ENCODE data around the gene RAB40C. TPM values are rescaled to one million over a fixed set of nuclear protein-coding genes. Genes with fewer than 3 reads are reported as not detected.

RAB40C gene
- total RNA-seq, 1 donor from 2014 or later, result 13.1 TPM

- TF ChIP-seq CTCF (IDR thresholded peaks at IDR 0.05), result no peak
- ChIA-PET POLR2A (interaction anchor here (5.1 kb wide), 1 partner anchor 10 kb away, joined by 41 read pairs; the partner anchor contains the start of gene STUB1), CTCF (no interaction called here)
- ATAC-seq (ENCODE audit: low read depth), result no peak
- peaks cover 5% of the 10 kb centered on the region for H3K27me3 Mint-ChIP-seq
- no peak overlapping the region for H3K4me3 Mint-ChIP-seq
- intact Hi-C loops (cut with micrococcal nuclease), result no loop called here
- no peak for DNase-seq
- H3K9me3 Mint-ChIP-seq, result no peaks in the 10 kb centered on the region
- no peak overlapping the region for H3K27ac Mint-ChIP-seq
- H3K4me1 Mint-ChIP-seq, result peaks cover 18% of the 10 kb centered on the region
- H3K36me3 Mint-ChIP-seq (ENCODE audit: low read depth), result peaks cover 33% of the 10 kb centered on the region
Measured at GRCh38 chr16:670485-671352, 80.9 kb downstream of the RAB40C start.

GRCh38 chr16:671353-672131 is 81.7 kb downstream of the RAB40C start:
- no peak for ATAC-seq (ENCODE audit: low read depth)
- no peak overlapping the region for H3K27ac Mint-ChIP-seq
- no peaks in the 10 kb centered on the region for H3K9me3 Mint-ChIP-seq
- no peak overlapping the region for H3K4me3 Mint-ChIP-seq
- peaks cover 33% of the 10 kb centered on the region for H3K36me3 Mint-ChIP-seq (ENCODE audit: low read depth)
- TF ChIP-seq CTCF (IDR thresholded peaks at IDR 0.05), result no peak
- ChIA-PET CTCF (no interaction called here), POLR2A (interaction anchor here (5.1 kb wide), 1 partner anchor 9 kb away, joined by 41 read pairs; the partner anchor contains the start of gene STUB1)
- DNase-seq, result no peak
- H3K4me1 Mint-ChIP-seq, result peaks cover 18% of the 10 kb centered on the region
- peaks cover 5% of the 10 kb centered on the region for H3K27me3 Mint-ChIP-seq
- intact Hi-C loops (cut with micrococcal nuclease), result no loop called here

GRCh38 chr16:672371-672770 is 82.5 kb downstream of the RAB40C start:
- TF ChIP-seq CTCF (IDR thresholded peaks at IDR 0.05), result no peak
- intact Hi-C loops (cut with micrococcal nuclease), result no loop called here
- POLR2A ChIA-PET, result no interaction called here

GRCh38 chr16:672851-673250 is 83.0 kb downstream of the RAB40C start:
- Mint-ChIP-seq H3K27ac (no peak overlapping the region), H3K4me1 (peaks cover 18% of the 10 kb centered on the region), H3K36me3 (ENCODE audit: low read depth) (peaks cover 33% of the 10 kb centered on the region), H3K9me3 (no peaks in the 10 kb centered on the region), H3K4me3 (no peak overlapping the region), H3K27me3 (peaks cover 9% of the 10 kb centered on the region)
- ChIA-PET POLR2A (no interaction called here), CTCF (no interaction called here)
- DNase-seq (no peak), ATAC-seq (ENCODE audit: low read depth) (no peak)
- intact Hi-C loops (cut with micrococcal nuclease), result no loop called here
- TF ChIP-seq CTCF (IDR thresholded peaks at IDR 0.05), result no peak

More at GRCh38 chr16:672371-672770, 82.5 kb downstream of the RAB40C start:
- Mint-ChIP-seq H3K4me1 (peaks cover 22% of the 10 kb centered on the region), H3K27me3 (peaks cover 9% of the 10 kb centered on the region), H3K36me3 (ENCODE audit: low read depth) (peaks cover 33% of the 10 kb centered on the region), H3K27ac (no peak overlapping the region), H3K9me3 (no peaks in the 10 kb centered on the region), H3K4me3 (no peak overlapping the region)
- CTCF ChIA-PET, result no interaction called here
- ATAC-seq (ENCODE audit: low read depth) (no peak), DNase-seq (no peak)

GRCh38 chr16:673399-673991 is 83.6 kb downstream of the RAB40C start:
- ChIA-PET CTCF (no interaction called here), POLR2A (no interaction called here)
- H3K27me3 Mint-ChIP-seq, result peaks cover 9% of the 10 kb centered on the region
- intact Hi-C loops (cut with micrococcal nuclease), result no loop called here
- H3K9me3 Mint-ChIP-seq, result no peaks in the 10 kb centered on the region
- H3K27ac Mint-ChIP-seq, result no peak overlapping the region
- H3K4me1 Mint-ChIP-seq, result peaks cover 18% of the 10 kb centered on the region
- TF ChIP-seq CTCF (IDR thresholded peaks at IDR 0.05), result no peak
- no peak overlapping the region for H3K4me3 Mint-ChIP-seq
- no peak for DNase-seq
- H3K36me3 Mint-ChIP-seq (ENCODE audit: low read depth), result peaks cover 33% of the 10 kb centered on the region
- no peak for ATAC-seq (ENCODE audit: low read depth)
